ENCODE measurements around the gene CEACAM4.
"Not testable (repeated sequence)": the region's sequence is repeated elsewhere in the genome, so short reads cannot be mapped to it uniquely, and the experiment has no call there.

The CEACAM4 gene

DNA sequence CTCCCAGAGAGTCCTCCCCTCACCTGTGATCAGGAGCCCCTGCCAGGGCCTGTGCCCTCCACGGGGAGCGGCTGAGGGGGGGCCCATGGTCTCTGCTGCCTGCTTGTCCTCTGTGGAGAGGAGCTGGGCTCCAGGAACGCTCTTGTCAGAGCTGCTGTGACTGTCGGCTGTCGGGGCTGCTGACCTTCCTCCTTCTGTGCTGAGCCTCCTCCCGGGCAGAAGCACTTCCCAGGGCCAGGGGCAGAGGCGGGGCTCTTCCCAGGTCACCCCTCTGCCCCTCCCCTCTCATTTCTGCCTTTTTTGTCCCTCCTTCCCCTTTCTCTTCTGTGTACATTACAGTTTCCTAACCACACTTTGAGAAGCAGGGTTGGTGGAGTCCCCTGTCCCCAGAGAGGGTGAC is at the start of gene CEACAM4:
Gene CEACAM4, minus strand, starts transcription at position 198 of the 400 bp plus-strand sequence. Its CDS starts 111 bp downstream, at position 87.
- no peak for DNase-seq (ENCODE audit: low spot score)

DNA sequence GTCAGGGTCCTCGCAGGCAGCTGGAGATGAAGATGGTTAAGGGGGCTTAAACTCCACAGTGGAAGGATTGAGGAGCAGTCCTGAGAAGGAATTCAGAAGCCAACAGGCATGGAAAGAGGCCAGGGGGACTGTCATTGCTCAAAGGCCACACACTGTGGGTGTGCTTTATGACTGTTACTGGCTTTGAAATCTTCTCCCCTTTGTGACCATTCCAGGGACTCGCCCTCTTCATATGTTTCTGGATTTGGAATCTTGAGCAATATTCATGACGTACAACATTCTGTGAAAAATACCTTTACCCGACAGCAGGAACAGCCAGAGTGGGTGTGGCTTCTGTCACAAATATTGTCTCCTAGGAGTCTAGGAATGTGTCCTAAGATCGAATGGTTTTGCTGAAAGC is 44.6 kb upstream of the CEACAM4 start:
- DNase-seq (ENCODE audit: low spot score): no peak

DNA sequence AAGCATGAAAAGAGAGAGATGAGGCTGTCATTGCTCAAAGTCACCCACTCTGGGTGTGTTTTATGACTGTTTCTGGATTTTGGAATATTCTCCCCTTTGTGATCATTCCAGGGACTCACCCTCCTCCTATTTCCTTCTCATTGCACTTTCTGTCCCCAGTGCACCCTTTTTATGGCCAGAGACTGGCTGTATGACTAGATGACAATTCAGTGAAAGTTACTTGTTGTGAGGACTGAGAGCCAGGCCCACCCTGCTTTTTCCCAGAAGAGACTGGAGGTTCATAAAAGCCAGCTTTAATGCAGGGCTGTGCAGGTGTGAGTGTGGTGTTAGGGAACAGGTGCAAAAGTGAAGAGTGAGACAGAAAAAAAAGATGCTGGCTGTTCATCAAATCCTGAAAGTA is 43.9 kb upstream of the CEACAM4 start:
- no peak for DNase-seq (ENCODE audit: low spot score)

DNA sequence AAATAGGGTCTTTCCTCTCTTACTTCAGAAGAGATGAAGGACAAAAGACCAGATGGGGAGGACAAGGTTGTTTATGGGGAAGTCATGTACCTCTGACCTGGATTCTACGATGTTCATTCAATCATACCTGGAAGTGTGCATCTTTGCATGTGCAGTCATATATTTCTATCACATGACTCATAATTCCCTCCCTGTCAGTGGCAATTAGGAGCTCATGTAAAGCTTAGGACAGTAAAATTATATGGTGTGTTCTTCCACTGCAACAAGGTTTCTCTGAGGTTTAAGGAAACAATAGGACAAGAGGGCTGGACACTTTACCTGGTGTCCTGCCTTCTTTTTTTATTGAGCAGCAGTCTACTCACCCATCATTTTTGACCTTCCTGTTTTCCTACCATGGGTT is 41.4 kb upstream of the CEACAM4 start:
- no peak for DNase-seq (ENCODE audit: low spot score)

DNA sequence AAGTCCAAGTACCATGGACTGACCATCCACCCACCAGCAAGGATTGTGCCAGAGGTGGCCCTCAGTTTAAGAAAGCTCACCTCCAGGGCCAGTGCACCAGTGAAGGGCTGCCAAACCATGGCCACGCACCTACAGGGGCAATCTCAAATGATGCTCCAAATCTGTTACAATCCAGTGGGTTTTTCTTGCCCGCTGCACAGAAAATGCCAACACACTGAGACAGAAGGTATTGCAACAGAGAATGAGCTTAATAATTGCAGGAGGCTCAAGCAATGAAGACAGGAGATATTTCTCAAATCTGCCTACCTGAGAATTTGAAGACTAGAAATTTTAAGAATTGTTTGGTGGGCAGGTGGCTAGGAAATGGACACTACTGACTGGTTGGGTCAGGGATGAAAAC is 39.2 kb upstream of the CEACAM4 start:
- no peak for DNase-seq (ENCODE audit: low spot score)

DNA sequence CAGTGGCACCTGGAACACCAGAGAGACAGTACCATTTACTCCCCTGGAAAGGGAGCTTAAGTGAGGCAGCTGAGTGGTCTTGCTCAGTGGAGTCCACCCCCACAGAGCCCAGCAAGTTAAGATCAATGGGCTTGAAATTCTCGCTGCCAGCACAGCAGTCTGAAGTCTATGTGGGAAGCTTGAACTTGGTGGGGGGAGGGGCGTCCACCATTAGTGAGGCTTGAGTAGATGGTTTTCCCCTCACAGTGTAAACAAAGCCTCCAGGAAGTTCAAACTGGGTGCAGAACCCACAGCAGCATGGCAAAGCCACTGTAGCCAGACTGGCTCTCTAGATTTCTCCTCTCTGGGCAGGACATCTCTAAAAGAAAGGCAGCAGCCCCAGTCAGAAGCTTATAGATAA is 30.3 kb upstream of the CEACAM4 start:
- DNase-seq (ENCODE audit: low spot score): no peak

DNA sequence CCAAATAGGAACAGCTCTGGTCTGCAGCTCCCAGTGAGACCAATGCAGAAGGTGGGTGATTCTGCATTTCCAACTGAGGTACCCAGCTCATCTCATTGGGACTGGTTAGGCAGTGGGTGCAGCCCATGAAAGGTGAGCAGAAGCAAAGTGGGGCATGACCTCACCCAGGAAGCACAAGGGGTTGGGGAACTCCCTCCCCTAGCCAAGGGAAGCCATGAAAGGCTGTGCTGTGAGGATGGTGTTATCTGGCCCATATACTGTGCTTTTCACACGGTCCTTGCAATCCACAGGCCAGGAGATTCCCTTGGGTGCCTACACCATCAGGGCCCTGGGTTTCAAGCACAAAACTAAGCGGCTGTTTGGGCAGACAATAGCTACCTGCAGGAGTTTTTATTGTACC is 29.9 kb upstream of the CEACAM4 start:
- DNase-seq (ENCODE audit: low spot score): not testable (repeated sequence)

DNA sequence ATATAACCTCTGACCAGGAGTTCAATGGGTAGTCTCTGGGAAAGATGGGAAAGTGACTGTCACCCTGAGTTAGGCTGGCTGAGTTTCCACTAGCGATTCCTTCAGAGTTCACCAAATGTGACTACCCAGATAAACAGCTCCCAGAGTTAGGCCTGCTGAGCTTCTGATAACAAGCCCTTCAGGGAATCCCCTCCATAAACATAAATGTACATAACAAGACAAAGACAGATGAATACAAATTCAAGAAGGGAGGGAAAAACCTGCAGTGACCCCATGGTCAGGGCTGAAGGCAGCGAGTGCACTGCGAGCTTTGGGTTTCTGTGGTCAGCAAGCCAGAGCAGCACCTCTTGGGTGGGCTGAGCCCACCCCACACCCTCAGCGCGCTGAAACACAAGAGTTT is 25.4 kb upstream of the CEACAM4 start:
- DNase-seq (ENCODE audit: low spot score): no peak

DNA sequence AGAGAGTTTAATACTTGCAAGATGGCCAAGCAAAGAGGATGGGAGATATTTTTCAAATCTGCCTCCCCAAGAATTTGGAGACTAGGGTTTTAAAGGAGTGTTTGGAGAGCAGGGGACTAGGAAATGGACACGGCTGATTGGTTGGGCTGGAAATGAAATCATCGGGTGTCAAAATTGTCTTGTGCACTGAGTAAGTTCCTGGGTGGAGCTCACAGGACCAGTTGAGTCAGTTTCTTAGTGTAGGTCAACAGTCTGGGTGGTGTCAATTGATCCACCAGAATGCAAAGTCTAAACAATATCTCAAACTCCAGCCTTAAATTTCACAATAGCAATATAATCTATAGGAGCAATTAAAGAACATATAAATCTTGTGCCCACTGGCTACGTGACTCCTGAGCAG is 23.0 kb upstream of the CEACAM4 start:
- no peak for DNase-seq (ENCODE audit: low spot score)

DNA sequence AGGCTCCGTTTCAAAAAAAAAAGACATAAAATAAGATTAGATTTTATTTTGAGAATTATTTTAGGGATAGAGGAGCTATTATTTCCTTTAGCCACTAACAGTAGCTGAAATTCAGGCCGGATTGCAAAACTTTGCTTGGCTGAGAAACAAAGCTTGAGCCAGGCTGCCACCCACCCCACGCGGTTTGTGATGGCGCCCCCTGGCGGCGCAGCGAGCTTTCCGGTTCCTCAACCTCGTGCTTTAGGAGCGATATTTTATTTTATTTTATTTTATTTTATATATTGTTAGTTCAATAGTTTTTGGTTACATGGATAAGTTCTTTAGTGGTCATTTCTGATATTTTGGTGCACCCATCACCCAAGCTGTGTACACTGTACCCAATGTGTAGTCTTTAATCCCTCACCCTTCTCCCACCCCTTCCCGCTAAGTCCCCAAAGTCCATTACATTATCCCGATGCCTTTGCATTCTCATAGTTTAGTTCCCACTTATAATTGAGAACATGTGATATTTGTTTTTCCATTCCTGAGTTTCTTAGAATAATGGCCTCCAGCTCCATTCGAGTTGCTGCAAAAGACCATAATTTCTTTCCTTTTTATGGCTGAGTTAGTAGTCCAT is 19.8 kb upstream of the CEACAM4 start:
- DNase-seq (ENCODE audit: low spot score): no peak

DNA sequence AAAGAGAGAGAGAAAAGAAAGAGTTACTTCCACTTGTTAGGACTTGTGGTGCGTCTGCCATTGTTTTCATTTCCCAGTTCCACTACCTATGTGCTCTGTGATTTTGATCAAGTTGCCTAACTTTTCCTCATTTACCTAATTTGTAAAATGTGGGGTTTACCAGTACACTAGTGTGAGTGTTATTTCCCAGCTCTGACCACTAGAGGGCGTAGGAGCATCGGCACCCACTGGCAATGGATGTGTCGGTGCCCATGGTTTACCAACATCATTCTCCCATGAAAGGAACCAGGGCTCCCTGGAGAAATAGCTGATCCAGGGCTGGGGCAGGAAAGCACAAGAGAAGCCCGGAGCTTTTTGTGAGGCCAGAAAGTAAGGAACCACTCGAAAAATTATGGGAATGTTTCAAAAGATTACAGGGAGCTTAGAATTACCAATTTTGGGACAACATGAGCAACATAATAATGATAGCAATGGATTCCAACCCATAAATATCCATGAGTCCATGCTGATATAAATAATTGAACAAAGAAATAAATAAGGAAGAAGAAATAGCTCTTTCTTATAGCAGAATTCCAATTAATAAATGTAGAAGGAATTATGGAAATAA is 15.1 kb upstream of the CEACAM4 start:
- peak; percentile 83 for DNase-seq (ENCODE audit: low spot score)

DNA sequence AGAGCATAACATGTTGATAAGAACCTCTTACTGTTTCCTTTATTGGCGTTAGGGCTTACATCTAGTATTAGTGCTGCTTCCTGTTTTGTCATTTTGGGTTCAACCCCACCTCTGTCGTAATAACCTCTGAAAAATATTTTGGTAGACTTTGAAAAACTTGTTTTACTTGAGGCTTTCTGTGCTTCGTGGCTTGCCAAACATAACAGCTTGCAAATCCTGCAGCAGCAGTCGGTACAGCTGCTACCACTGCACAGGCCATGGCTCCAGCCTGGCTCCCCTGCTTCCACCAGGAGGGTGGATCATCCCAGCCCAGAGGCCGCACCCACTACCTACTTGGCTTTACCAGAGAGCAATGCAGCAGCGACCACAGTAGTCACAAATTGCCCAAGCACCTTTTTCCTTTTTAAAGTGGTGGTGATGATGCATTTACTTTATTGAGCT is 11.8 kb upstream of the CEACAM4 start:
- no peak for DNase-seq (ENCODE audit: low spot score)

DNA sequence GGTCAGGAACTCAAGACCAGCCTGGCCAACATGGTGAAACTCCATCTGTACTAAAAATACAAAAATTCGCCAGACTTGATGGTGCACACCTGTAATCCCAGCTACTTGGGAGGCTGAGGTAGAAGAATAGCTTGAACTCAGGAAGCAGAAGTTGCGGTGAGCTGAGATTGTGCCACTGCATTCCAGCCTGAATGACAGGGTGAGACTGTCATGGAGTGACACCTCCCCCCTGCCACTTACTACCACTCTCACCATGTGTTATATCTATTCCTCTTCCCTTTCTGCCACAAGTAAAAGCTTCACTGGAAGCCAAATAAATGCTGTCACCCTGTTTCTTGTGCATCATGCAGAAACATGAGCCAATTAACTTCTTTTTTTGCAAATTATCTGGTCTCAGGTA is 10.6 kb upstream of the CEACAM4 start:
- no peak for DNase-seq (ENCODE audit: low spot score)

DNA sequence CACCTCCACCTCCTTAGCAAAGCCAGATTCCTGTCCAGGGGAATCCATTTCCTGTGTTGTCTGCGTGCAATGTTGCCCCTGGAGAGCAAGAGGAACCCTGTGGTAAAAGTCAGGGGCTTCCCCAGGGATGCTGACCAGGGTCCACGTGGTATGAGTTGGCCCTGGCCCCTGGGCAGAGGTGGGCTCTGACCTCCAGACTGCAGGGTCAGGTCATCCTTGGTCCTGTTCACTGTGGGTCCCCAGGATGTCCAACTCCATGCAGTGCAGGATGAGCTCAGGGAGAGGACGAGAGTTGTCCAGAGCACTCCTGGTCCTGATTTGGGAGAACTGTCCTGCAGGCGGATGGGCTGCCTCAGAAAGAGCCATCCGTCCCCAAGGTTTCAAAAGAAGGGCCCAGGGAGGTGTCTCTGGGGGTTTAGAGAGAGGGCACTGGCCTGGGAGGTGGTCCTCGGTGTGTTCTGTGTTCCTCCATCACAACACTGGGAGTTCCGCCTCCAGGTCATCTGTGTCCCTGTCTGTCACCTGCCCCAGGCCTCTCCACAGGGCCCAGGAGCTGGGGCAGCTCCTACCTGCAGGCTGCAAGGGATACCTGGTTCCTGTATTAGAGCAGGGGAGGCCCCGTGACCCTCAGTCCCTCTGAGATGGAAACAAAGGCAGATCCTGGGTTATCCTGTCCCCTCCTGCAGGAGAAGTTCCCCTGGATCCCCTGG is 1.2 kb upstream of the CEACAM4 start:
- no peak for DNase-seq (ENCODE audit: low spot score)

DNA sequence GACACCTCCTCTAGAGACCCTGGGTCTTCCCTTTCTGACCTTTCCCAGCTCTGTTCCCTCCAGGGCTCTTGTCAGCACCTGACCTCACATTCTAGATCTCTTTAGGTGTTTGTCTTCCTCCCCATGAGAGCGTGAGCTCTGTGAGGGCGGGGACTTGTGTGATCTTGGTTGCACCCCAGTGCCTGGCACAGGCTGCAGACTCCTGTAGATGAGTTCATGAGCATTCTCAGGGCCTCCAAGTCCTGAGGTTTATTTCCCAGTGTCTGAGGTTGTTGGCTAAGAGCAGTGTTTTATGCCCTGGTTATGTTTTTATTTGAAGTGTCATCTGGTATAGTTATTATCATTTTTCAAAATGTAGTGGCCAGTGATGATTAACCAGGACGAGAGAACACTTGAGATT is 596 bp downstream of the CEACAM4 start:
- DNase-seq (ENCODE audit: low spot score): no peak

DNA sequence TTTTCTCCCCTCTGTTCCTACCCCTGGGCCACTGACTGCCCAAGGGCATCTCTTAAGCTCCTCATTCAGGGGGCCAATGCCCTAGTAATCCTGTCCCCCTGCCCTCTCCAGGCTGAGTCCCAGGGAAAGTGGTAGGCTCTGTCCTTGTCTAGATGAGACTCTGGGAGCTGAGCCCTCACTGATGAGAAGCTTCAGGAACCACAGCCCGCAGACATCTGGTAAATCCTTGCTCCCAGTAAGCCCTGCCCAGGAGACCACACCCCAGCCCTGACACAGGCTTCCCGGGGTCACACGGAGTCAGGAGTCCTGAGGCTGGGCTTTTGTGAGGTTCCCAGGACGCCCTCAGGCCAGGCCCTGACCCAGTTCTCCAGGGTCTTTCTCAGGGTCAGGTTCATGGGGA is 1.9 kb downstream of the CEACAM4 start:
- no peak for DNase-seq (ENCODE audit: low spot score)

DNA sequence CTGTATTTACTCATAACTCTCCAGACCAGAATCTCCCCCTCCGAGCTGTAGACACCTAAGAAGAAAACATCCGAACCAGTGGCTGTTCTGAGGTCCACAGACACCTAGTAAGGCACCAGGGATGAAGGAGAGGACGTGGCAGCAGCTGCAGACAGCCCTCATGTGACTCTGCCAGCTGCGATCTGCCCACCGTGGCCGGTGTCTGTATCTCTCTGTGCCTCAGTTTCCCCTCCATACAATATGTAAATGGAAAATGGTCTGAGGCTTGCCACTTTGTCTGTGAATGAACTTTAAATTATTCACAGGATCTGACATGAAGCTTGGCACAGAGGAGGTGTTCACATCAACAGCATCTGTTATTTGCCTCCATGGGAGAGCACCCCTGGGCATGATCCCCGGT is 2.4 kb downstream of the CEACAM4 start:
- no peak for DNase-seq (ENCODE audit: low spot score)

DNA sequence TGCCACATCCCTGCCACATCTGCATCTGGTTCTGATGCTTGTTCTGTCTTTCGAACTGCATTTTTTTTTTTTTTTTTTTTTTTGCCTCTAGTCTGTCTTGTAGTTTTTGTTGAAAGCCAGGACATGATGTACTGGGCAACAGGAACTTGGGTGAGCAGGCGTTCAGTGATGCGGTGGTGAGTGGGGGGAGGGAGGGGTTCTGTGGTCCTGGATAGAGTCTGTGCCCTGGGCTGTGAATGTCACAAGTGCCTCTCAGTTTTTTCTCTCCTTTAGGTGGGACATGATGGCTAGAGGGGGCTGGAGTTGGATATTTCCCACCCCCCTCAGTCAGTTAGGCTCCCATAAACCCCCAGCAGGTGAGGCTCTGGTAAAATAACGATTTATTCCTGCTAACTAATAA is 3.5 kb downstream of the CEACAM4 start:
- DNase-seq (ENCODE audit: low spot score): no peak

DNA sequence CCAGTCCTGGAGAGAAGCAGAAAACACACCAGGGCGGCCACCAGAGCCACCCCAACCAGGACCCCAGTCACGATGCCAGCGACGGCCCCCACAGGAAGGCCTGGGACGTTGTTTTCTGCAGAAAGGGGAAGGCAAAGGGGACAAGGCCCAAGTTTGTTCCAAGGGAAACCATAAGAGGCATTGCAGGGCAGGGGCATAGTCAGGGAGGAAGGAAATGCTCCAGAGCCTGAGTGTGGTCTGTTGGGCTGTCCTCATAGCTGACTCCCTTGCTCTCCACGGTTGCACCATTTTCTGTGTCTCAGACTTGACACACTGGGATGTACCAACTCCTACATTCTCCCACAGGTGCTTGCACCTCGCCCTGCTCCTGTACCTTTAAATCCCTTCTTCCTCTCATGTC is 5.2 kb downstream of the CEACAM4 start:
- DNase-seq (ENCODE audit: low spot score): no peak

DNA sequence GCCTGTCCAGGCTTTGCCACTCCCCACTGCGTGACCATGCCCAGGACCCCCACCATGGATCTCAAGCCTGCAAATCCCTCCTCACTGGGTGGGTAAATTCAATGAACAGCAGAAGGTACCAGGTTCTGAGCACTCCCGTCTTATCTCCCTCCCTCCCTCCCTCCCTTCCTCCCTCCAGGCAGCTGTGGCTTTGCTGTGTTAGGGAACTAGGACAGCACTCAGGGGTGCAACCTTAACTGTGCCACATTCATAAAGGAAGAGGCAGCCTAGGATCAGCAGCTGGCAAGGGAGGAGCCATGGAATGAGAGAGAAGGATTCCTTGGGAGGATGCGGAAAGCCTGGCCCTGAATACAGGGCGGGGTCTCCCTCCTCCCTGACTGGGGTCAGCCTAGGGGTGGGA is 5.6 kb downstream of the CEACAM4 start:
- DNase-seq (ENCODE audit: low spot score): no peak

DNA sequence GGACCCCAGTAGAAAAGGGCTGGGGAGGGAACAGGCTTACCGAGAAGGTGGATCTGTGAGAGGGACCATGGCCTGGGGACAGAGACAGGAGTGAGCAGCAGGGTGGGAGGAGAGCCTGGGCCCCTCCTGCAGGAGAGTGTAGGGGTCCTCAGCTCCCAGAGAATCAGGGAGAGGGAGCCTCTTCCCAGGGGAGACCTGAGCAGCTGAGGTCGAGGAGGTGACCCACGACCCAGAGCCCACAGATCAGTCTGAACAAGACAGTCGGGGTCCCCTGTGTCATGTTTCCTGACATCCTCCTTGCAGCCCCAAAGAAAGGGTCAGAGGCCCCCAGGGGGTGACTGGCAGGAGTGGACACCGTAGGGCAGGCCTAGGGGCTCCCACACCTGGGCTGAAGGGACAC is 6.7 kb downstream of the CEACAM4 start:
- DNase-seq (ENCODE audit: low spot score): no peak

DNA sequence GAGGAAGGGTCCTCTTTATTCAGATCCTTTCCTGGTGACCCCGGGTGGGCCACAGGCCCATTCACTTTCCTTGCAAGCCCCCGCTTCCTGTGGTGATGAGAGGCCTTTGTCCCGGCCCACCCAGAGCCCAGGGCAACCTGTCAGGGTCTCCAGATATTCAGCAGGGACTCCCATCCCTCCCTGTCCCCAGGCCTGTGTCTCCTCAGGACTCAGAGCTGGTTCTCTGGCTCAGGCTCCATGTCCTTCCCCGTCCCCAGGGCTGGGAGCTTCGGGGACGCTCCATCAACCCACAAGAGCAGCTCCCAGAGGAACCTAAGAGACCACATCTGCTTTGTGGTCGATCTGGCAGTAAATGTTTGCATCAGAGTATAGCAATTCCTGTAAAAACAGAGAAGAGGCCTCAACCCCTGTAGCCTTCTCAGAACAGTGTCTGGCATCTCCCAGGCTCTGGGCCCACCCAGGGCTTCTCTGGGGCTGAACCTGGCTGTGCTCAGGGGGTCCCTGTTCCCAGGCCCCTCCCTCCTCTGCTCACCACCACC is 7.8 kb downstream of the CEACAM4 start:
- DNase-seq (ENCODE audit: low spot score): no peak

DNA sequence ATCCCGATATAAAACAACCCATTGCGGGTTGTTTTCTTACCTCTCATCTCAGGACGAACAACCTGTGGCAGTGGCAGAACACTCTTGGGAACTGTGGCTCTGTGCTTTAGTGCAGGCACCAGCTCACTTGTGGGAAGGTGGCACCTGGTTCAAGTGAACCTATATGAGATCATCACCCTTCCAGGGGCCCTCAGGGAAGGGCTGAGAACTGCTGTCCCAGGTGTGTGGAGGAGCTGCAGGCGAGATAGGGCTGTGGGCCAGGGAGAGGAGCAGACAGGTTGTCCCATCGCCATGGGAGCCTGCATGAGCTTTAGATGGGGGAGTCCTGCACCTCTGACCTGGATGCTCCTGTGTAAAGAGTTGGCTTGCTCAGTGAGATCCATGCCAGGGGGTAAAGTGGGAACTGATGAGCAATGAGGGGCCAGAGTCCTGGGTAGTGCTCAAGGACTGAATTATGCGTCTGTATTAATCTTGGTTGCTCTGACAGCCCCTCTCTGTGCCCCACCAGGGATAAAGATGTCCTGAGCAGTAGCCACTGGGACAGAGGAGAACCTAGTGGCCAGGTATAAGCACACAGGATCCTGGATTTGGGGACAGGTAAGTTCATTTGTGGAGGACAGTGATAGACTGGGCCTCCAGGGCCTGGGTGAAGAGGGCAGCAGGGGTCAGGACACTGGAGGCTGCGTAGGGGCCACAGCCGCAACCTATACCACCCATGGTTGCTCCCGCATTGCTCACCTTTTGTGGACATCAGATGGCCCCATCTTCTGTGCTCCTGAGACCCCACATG is 8.7 kb downstream of the CEACAM4 start:
- no peak for DNase-seq (ENCODE audit: low spot score)
